Measurements from ENCODE around the gene DCDC2B.
A peak's percentile ranks its signal among the peaks of the same experiment; 100 is the strongest.
"Not testable (repeated sequence)": the region's sequence is repeated elsewhere in the genome, so short reads cannot be mapped to it uniquely, and the experiment has no call there.

The DCDC2B gene

DNA sequence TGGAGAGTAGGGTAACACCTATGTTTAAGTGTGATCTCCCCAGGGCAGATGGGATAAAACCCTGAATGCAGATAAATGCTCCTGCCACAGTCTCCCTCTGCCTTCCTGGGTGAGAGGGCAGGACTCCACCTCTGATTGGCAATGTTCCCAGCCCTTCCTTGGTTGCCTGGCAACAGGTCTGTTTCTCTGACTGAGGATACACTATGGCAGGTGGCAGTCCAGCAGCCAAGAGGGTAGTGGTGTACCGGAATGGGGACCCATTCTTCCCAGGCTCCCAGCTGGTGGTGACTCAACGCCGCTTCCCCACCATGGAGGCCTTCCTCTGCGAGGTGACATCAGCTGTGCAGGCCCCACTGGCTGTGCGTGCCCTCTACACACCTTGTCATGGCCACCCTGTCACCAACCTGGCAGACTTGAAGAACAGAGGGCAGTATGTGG, at the start of gene DCDC2B:
Gene DCDC2B (plus strand): TSS at position 199 of the 438 bp plus-strand sequence. CDS start 5 bp downstream, at position 204.
- no peak for DNase-seq

DNA sequence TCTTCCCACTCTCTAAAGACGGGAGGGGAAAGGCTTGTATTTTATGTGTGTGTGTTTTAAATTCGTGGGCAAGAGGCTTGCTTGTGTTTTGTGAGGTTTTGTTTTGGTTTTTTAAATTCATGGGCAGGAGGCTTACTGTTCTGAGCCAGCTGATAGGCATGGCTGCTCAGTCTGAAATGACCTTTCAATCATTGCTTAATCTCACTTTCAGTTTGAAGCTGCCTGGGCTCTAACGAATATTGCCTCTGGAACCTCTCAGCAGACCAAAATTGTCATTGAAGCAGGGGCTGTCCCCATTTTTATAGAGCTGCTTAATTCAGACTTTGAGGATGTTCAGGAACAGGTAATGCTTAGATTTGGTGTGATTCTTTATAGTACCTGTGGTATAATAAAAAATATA, 49.7 kb upstream of the DCDC2B start:
- no peak for DNase-seq

DNA sequence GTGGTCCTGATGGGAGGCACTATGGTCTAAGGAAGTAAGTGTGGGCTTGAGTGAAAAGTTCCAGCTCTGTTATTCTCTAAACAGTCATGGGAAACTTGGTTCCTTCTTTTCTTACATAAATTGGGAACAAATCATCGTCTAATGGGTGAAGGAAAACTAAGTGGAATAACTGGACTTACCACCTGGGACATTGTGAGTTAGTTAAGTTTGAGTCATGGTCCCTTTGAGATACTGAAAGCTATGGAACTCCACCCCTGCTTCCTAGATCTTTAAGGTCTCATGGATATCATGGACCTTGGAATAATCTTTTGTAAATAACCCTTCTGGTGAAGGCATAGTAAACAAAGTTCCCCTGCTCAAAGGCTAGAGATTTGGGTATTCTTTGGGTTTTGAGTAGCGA, 45.5 kb upstream of the DCDC2B start:
- no peak for DNase-seq

DNA sequence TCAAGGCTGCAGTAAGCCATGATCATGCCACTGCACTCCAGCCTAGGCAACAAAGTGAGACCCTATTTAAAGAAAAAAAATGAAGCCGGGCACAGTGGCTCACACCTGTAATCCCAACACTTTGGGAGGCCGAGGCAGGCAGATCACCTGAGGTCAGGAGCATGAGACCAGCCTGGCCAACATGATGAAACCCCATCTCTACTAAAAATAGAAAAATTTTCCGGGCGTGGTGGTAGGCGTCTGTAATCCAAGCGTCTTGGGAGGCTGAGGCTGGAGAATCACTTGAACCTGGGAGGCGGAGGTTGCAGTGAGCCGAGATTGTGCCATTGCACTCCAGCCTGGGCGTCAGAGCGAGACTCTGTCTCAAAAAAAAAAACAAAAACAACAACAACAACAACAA, 43.3 kb upstream of the DCDC2B start:
- not testable (repeated sequence) for DNase-seq

DNA sequence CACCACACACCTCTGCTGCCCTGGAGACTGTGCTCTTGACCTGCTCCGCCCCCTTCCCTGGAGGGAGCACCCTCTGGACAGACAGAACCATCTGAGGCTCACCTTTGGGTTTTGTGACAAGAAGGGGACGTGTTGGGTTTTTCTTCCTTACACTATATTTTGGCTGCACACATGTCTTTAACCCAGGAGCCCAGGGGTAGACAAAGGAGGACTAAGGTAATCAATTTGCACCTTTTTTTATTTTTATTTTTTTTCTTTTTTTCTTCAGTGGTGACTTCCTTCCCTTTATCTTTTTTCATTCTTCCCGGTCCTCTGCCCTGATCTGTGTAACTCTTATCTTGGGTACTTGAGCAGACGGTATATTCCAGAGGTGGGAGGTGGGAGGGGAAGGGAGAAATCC, 37.9 kb upstream of the DCDC2B start:
- no peak for DNase-seq

DNA sequence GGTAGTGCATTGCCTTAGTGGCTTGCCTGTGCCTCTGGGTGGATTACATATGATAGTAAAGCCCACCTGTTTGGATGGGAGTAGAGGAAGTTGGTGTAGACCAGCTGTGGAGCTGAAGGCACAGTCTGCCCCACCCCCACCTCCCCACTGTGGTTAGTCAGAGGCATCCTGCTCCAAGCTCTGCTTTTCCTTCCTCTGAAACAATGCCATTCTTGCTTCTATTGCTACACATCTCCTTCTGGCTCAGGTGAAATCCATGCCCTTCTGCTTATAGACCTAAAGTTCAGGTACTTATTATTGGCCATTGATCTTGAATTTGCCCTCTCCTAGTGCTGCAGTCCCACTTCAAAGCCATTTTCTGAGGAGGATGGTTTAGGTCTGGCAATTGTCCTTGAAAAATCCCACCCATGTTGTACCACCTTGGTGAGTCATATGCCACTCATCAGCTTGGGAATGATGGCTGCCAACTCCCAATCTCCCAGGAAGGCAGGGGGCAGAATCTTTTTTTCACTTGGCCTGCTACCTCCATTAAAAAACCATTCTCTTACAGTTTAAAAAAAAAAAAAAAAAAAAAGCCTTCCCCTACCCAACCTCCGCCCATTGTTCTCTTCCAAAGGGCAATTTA, 36.2 kb upstream of the DCDC2B start:
- no peak for DNase-seq

DNA sequence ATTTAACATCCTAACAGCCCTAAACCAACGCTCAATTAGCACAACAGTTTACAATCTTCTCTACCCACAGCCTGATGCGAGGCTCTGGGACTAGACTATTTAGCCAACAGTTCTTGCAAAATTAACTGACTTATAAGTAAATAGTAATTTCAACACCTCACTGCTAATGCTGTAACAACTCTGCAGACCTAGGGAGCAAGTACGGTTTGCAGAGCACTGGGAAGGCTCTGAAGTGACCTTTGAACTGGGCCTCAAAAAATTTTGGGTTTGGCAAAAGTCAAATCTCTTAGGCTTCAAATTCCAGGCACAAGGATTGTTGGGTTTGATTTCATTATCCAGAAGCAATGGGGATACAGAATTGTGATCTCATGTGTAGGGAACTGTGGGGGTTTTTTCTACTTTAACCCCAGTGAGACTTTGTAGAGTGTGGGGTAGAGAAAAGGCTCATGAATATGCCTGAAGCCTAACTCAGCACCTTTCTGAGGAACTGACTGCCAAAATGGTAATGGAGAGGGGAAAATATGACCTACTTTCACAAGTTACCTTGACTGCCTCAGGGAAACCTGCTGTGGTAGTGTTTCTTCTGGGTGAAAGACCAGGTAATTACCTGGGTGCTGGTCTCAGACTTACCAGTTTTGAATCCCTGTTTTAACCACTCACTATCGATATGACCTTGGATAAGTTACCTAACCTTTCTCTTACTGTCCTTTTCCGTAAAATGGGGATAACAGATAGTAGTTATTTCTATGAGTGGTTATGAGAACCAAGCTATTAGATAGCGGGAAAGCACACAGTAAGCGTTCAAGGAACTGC, 30.3 kb upstream of the DCDC2B start:
- no peak for DNase-seq

DNA sequence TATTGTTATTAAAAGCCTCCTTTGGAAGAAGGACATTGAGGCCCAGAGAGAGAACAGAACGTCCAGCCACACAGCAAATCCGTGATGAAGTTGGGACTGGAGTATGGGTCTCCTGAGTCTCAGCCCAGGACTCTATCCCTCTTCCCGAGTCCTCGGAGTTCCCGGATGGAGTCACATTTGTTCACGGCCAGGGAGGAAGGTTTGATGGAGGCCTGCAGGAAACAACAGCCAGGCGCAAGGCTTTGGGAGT, 29.8 kb upstream of the DCDC2B start:
- DNase-seq = no peak

DNA sequence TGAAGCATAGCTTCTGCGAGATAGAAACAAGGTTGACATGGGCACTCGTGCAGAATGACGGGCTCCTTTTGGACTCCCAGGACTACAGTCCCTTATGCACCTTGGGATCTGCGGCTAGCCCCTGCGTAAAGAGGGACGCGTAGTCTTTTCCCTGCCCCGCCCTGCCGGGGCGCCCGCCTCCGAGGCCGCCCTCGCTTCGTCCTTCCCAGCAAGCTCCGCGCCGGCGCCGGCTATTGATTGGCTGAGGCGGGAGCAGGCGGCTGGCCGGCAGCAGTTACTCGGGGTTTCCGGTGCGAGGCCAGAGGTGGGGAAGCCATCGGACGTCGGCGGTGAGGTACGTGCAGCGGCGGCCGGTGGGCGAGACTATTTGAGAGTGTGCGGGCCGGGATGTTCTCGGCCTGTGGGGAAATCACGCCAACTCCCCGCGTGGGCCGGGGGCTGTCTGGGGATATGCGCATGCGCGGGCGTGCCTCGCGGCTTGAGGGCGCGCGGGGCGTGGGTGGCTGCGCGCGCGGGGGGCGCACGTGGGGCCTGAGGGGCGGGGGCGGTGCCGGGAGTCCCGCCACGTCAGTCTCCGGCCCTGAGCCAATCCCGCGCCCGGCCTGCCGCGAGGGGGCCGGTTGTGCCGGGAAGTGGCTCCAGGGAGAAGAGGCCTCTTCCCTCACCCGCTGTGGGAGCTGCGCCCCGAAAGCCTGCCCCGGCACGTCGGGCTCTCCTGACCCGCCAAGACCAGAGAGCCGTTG, 29.3 kb upstream of the DCDC2B start, which contains the start of gene TXLNA:
Gene TXLNA (plus strand): TSS at position 233 of the 743 bp plus-strand sequence. CDS start 671 bp downstream, outside the sequence.
- DNase-seq = peak; percentile 95

DNA sequence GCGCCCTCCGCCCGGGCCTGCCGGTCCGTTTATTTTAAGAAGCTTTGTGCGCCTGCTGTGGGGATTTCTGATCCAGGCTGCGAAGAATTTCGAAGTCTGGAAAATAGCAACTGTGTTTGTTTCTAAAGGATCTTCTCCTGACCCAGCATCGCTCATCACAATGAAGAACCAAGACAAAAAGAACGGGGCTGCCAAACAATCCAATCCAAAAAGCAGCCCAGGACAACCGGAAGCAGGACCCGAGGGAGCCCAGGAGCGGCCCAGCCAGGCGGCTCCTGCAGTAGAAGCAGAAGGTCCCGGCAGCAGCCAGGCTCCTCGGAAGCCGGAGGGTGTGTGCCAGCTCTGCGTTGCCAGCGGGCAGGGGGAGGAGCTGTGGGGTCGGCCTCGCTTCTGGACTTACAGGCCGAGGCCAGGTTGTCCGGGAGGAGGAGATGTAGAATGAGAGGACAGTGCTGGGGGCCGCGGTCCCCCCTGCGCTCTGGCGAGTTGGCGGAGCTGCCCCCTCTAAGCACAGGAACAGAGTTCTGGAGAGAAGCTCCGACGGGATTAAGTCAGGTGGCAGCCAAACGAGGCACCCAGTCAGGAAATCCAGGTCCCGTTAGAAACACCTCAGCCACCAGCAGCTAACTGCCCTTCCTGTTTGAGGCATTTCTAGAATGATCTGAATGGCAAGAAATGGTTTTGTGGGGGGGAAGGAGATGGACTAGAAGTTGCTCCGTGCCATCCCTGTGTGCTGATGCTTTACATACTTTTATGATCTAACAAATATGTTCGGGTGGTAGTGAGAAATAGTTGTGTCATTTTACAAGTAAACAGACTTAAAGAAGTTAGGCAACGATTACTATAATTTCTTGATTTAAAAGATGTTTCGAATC, 28.5 kb upstream of the DCDC2B start:
- DNase-seq = peak; percentile 72

DNA sequence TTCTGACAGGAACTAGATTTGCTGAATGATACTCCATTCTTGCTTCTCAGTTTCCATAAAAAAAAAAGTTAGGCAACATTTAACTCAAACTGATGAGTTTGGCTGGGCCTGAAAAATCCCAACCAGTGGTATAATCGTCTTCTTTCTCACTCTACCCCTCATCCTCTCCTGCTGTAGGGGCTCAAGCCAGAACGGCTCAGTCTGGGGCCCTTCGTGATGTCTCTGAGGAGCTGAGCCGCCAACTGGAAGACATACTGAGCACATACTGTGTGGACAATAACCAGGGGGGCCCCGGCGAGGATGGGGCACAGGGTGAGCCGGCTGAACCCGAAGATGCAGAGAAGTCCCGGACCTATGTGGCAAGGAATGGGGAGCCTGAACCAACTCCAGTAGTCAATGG, 27.8 kb upstream of the DCDC2B start:
- DNase-seq = no peak

DNA sequence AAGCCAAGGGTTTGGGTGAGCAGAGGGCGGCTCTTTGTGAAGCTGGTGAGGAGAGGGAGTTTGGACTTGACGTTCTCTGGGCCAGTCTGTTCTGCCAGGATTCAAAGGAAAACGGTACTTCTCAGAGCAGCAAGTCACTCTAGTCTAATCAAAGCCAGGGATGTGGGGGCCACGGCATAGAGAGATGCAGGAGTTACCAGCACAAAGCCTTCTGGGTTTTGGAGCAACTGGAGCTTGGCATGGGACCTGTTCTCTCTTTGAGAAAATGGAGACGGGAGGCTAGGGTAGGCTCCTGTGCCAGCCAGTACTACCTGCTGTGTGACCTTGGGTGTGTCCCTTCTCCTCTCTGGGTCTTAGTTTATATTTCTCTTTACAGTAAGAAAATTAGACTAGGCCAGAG, 27.3 kb upstream of the DCDC2B start:
- DNase-seq = no peak

DNA sequence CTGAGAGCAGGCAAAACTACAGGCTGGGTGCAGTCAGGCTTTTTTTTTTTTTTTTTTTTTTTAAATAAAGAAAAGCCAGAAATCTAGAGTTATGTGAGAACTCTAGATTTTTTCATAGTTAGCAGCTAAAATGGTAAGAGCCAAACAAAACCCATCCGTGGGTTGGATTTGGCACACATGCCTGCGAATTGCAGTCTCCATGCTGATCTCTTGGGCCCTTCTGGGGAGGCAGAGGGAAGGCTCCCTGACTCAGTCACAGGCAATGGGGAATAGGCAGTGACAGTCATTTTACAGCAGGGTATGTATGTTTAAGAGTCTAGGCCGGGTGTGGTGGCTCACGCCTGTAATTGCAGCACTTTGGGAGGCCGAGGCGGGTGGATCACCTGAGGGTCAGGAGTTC, 26.8 kb upstream of the DCDC2B start:
- DNase-seq = no peak

DNA sequence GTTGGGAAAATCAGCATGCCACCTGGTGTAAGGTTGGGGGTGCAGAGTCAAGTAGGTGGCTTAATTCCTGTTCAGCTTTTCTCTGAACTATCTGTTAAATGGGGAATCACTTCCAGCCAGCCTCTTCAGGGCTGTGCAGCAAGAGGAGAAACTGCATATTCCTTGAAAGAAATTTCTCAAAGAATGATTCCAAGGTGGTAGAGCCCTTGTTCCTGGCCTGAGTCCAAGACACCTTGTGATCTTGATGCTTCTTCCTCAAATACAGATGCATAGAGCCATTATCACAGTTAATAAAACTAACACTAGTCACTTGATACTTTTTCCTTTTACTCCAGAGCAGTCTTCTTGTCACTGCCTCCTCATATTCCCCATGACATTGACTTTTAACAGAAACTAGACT, 24.2 kb upstream of the DCDC2B start:
- DNase-seq = no peak

DNA sequence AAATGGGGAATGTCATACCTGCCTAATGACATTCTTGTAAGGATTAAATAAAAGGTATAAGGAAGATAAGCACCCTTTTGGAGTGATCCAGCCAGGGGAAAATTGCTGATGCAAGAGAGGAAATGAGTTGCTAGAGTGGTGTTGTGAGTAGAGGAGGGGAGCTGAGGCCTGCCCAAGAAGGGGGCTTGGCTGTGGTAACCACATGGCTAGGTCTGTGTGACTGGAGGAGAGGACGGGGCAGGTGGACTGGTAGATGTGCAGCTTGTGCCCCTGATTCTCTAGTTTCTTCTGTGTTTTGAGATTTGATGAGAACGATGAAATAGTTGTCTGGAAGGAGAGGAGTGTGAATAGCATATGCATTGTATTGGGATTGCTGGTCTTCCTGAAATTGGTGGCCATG, 22.8 kb upstream of the DCDC2B start:
- DNase-seq = no peak

DNA sequence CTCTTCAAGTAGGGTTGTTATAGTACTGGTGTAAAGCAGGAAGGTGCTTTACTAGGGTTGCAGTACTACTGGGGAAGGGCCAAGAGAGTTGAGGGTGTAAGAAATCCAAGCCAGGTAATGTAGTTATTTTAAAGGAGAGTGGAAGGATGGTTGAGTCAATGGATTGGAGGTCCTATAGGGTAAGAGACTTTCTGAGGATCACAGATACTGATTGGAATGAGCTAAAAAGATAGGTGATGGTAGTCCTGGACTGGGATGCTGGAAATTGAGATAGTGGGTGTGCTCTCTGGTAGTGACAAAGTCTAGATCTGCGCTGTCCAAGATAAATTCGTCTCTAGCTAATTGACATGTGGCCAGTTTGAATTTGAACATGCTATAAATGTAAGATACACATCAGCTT, 22.4 kb upstream of the DCDC2B start:
- DNase-seq = no peak

DNA sequence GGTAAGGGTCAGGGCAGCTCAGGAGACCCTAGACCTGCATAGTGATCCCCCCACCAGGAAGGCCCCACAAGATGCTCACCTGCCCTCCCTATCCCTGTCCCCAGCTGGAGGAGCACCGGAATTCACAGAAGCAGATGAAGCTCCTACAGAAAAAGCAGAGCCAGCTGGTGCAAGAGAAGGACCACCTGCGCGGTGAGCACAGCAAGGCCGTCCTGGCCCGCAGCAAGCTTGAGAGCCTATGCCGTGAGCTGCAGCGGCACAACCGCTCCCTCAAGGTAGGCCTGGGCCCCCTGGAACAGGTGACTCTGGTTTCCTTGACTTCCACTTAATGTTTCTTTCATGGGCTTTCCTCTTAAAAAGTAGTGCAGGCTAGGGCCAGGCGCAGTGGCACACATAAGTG, 21.0 kb upstream of the DCDC2B start:
- DNase-seq = no peak

DNA sequence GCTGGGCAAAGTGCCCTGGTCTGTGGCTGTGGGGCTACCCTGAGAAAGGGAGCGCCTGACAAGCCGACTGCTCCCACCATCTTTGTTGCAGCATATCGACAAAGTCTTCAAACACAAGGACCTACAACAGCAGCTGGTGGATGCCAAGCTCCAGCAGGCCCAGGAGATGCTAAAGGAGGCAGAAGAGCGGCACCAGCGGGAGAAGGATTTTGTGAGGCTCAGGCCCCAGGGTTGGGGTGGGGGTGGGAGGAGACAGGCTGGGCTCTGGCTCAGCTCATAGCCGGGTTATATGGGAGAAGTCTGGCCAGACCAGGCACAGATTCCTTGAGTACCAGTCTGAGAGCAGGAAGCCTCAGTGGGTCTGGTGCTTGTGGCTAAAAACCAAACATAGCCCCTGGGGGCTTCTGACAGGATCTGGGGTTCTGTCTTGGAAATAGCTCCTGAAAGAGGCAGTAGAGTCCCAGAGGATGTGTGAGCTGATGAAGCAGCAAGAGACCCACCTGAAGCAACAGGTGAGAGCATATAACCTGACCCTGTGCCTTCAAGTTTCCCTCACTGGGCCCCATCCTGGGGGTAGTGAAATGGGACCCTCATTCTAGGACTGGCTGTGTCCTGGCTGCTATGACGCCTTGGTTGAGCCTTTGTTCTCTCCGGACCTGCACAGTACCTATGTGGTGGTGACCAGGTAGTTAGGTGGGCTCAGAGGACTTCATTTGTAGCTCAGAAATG, 16.5 kb upstream of the DCDC2B start:
- no peak for DNase-seq

DNA sequence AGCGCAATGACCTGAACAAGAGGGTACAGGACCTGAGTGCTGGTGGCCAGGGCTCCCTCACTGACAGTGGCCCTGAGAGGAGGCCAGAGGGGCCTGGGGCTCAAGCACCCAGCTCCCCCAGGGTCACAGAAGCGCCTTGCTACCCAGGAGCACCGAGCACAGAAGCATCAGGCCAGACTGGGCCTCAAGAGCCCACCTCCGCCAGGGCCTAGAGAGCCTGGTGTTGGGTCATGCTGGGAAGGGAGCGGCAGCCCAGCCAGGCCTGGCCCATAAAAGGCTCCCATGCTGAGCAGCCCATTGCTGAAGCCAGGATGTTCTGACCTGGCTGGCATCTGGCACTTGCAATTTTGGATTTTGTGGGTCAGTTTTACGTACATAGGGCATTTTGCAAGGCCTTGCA, 13.9 kb upstream of the DCDC2B start:
- no peak for DNase-seq

DNA sequence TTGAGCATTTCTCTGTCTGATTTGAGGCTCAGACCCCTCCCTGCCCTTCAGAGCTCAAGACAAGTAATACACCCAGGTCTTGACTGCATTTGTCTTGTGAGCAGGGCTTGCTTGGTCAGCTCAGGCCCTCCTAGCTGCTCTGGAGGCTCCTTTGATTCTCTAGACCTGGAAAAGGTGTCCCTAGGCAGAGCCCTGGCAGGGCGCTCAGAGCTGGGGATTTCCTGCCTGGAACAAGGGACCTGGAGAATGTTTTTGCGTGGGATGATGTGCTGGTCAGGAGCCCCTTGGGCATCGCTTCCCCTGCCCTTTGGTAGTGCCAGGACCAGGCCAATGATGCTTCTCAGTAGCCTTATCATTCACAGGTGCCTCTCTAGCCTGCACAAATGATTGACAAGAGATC, 13.4 kb upstream of the DCDC2B start:
- no peak for DNase-seq

DNA sequence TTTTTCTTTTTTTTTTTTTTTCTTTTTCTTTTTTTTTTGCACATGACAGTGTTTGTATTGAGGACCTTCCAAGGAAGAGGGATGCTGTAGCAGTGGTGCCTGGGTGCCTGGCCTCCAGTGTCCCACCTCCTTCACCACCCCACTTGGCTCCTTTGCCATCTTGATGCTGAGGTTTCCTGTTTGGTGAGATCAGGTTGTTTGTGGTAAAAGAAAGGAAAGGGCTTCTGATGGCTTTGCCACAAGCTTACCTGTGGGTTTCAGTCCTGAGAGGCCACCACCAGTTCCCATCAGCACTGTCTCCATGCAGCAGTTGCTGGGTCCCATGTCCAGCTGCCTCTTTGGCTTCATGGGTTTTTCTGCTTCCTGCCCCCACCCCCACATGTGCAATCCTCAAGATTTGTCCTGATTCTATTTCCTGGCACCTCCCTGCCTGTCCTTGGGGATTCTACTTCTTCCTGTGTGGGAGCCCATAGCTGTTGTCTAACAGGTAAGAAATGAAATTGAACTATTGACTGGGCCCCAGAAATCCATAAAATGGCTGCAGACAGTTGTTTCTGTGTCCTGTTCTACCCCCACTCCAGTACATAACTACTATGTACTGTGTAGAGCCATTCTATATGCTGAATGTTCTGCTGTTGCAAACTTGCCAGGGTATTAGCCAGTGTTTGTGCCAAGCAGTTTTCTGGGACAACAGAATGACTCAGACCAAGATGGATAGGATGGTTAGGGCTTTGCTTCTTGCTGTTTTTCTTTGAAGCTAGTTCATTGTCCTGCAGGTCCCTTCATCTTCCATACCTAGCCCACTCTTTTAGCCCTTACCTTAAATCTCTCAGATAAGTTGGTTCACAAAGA, 12.7 kb upstream of the DCDC2B start:
- peak; percentile 56 for DNase-seq
